Ascending aorta (tissue), 2 donors: ENCODE data around the gene TUBB3. TPM values are rescaled to one million over a fixed set of nuclear protein-coding genes. Genes with fewer than 3 reads are reported as not detected.
A peak's percentile ranks its signal among the peaks of the same experiment; 100 is the strongest.

Source experiments
- DNase-seq, 2 donors: peaks; one replicate each; pipeline ENCODE4 v3.0.0-alpha.2; 2019; ENCODE audit warnings: low spot score in 2 of 2
- H3K27ac ChIP-seq, 2 donors: fragments of 200-600 bp; sonication (generic); one replicate each; pipeline ENCODE4 v1.5.1; 2016 to 2017; ENCODE audit warnings: mild to moderate bottlenecking in 1 of 2
- H3K27me3 ChIP-seq: fragments of 200-600 bp; sonication (generic); one replicate; pipeline ENCODE4 v1.5.1; 2017
- H3K36me3 ChIP-seq, 2 donors: fragments of 200-600 bp; sonication (generic); one replicate each; pipeline ENCODE4 v1.5.1; 2016
- H3K4me1 ChIP-seq, 2 donors: fragments of 200-600 bp; sonication (generic); one replicate each; pipeline ENCODE4 v1.5.1; 2016 to 2017; ENCODE audit warnings: mild to moderate bottlenecking in 1 of 2
- H3K4me3 ChIP-seq, 2 donors: fragments of 200-600 bp; sonication (generic); one replicate each; pipeline ENCODE4 v1.5.1; 2016 to 2017; ENCODE audit warnings: mild to moderate bottlenecking in 1 of 2
- H3K9me3 ChIP-seq, 2 donors: fragments of 200-600 bp; sonication (generic); one replicate each; pipeline ENCODE4 v1.5.1; 2016
- CTCF ChIP-seq, 3 experiments: fragments of 200-600 bp in 2 of 3; fragments of 450-650 bp in 1 of 3; sonication (generic) in 2 of 3; IDR thresholded peaks; one replicate each; pipeline ENCODE4 v1.5.1; 2016 to 2019; ENCODE audit warnings: antibody characterized with exemption in 3 of 3, mild to moderate bottlenecking in 1 of 3, moderate library complexity in 1 of 3
- intact Hi-C: fragments of 100-400 bp; cut with DNase I; formaldehyde crosslinking; loops from one replicate; pipeline ENCODE4 v1.15.1; 2023
- total RNA-seq: library from RNA; depleted of rRNA; stranded (reverse); fragments of >200 nt; gene quantifications from one replicate; pipeline ENCODE4 v1.1.0, GENCODE V29; 2016

TUBB3 gene
- total RNA-seq, 1 donor from 2014 or later: 2.3 TPM

- intact Hi-C loops: no loop called here
- H3K36me3 ChIP-seq: peaks cover 55 to 69% of the 10 kb centered on the region in 2 donors
- TF ChIP-seq CTCF (IDR thresholded peaks at IDR 0.05): peak; percentile 65 to 82 (median 81)
- peak in 1 of 2 donors; percentile 79 for DNase-seq
- no peak overlapping the region for H3K27ac ChIP-seq
- H3K27me3 ChIP-seq: no peaks in the 10 kb centered on the region
- no peak overlapping the region for H3K4me3 ChIP-seq
- no peaks in the 10 kb centered on the region for H3K9me3 ChIP-seq
- H3K4me1 ChIP-seq: no peaks in the 10 kb centered on the region
Measured at GRCh38 chr16:89909777-89910716, 13.1 kb upstream of the TUBB3 start.

- Histone ChIP-seq H3K27me3 (no peaks in the 10 kb centered on the region), H3K4me1 (no peaks in the 10 kb centered on the region), H3K9me3 (no peaks in the 10 kb centered on the region), H3K36me3 (peaks cover 47 to 61% of the 10 kb centered on the region in 2 donors), H3K4me3 (no peak overlapping the region), H3K27ac (no peak overlapping the region)
- TF ChIP-seq CTCF (IDR thresholded peaks at IDR 0.05): no peak
- DNase-seq: no peak
- intact Hi-C loops: no loop called here
Measured at GRCh38 chr16:89910717-89911354, 12.3 kb upstream of the TUBB3 start.

GRCh38 chr16:89911375-89911774 lies 11.8 kb upstream of the TUBB3 start:
- DNase-seq: no peak
- TF ChIP-seq CTCF (IDR thresholded peaks at IDR 0.05): no peak
- intact Hi-C loops: no loop called here
- H3K4me3 ChIP-seq: no peak overlapping the region
- no peak overlapping the region for H3K27ac ChIP-seq
- H3K4me1 ChIP-seq: no peaks in the 10 kb centered on the region
- no peaks in the 10 kb centered on the region for H3K27me3 ChIP-seq
- H3K9me3 ChIP-seq: no peaks in the 10 kb centered on the region
- H3K36me3 ChIP-seq: peaks cover 42 to 55% of the 10 kb centered on the region in 2 donors

- intact Hi-C loops: no loop called here
- Histone ChIP-seq H3K27ac (no peak overlapping the region), H3K4me1 (no peaks in the 10 kb centered on the region), H3K9me3 (no peaks in the 10 kb centered on the region), H3K36me3 (peaks cover 34 to 48% of the 10 kb centered on the region in 2 donors), H3K4me3 (no peak overlapping the region), H3K27me3 (no peaks in the 10 kb centered on the region)
- no peak for TF ChIP-seq CTCF (IDR thresholded peaks at IDR 0.05)
- DNase-seq: no peak
Measured at GRCh38 chr16:89912143-89912542, 11.0 kb upstream of the TUBB3 start.

- H3K27me3 ChIP-seq: no peaks in the 10 kb centered on the region
- H3K27ac ChIP-seq: no peak overlapping the region
- no peak overlapping the region for H3K4me3 ChIP-seq
- no peaks in the 10 kb centered on the region for H3K4me1 ChIP-seq
- no peaks in the 10 kb centered on the region for H3K9me3 ChIP-seq
- no peak for DNase-seq
- H3K36me3 ChIP-seq: peaks cover 33 to 47% of the 10 kb centered on the region in 2 donors
- TF ChIP-seq CTCF (IDR thresholded peaks at IDR 0.05): no peak
- intact Hi-C loops: no loop called here
Measured at GRCh38 chr16:89912627-89913026, 10.5 kb upstream of the TUBB3 start.
